Lung (tissue), 12 donors: ENCODE measurements around the gene MDC1. TPM values are rescaled to one million over a fixed set of nuclear protein-coding genes. Genes with fewer than 3 reads are reported as not detected.

Experiments
- ATAC-seq: fragments of 200-7000 bp; cut with Tn5 transposase; one replicate; pipeline ENCODE4 v1.9.1; 2020; ENCODE audit warnings: moderate number of reproducible peaks; ENCODE audit not compliant: insufficient read depth, low FRiP score
- DNase-seq, 3 donors: peaks; one replicate each; pipeline ENCODE4 v3.0.0-alpha.2; 2013 to 2017
- H3K27ac ChIP-seq, 2 donors: one replicate each; pipeline ENCODE4 v1.5.1; 2013; ENCODE audit warnings: mild to moderate bottlenecking in 2 of 2, moderate library complexity in 2 of 2, control low read depth in 1 of 2, inconsistent platforms in 1 of 2, low read depth in 1 of 2, low read length in 1 of 2
- H3K27me3 ChIP-seq, 3 donors: one replicate each; pipeline ENCODE4 v1.5.1; 2013; ENCODE audit warnings: low read length in 2 of 3; ENCODE audit not compliant: control insufficient read depth in 3 of 3, insufficient read depth in 3 of 3
- H3K36me3 ChIP-seq, 4 donors: one replicate each; pipeline ENCODE4 v1.5.1; 2013; ENCODE audit warnings: low read length in 4 of 4, mild to moderate bottlenecking in 1 of 4, moderate library complexity in 1 of 4; ENCODE audit not compliant: control insufficient read depth in 4 of 4, insufficient read depth in 4 of 4
- H3K4me1 ChIP-seq, 5 donors: one replicate each; pipeline ENCODE4 v1.5.1; 2013; ENCODE audit warnings: low read length in 5 of 5, mild to moderate bottlenecking in 2 of 5, moderate library complexity in 1 of 5; ENCODE audit not compliant: control insufficient read depth in 5 of 5, insufficient read depth in 5 of 5
- H3K4me3 ChIP-seq: one replicate; pipeline ENCODE4 v1.5.1; 2013; ENCODE audit warnings: mild to moderate bottlenecking, control low read depth, moderate library complexity
- H3K9ac ChIP-seq, 2 donors: one replicate each; pipeline ENCODE4 v1.5.1; 2013; ENCODE audit warnings: low read length in 2 of 2, control low read depth in 1 of 2; ENCODE audit not compliant: insufficient read depth in 1 of 2
- H3K9me3 ChIP-seq, 4 donors: one replicate each; pipeline ENCODE4 v1.5.1; 2013; ENCODE audit warnings: low read length in 3 of 4, mild to moderate bottlenecking in 1 of 4, moderate library complexity in 1 of 4; ENCODE audit not compliant: control insufficient read depth in 4 of 4, insufficient read depth in 3 of 4
- CTCF ChIP-seq: IDR thresholded peaks from 2 replicates; pipeline ENCODE4 v1.5.1; 2012; ENCODE audit warnings: mild to moderate bottlenecking; ENCODE audit errors: control extremely low read depth, extremely low read depth
- WGBS, 2 donors: extraction: QIAGEN DNeasy Blood & Tissue Kit; methylation state at CpG; one replicate each; pipeline ENCODE4 v1.1.7; 2013; 5-methylcytosine and 5-hydroxymethylcytosine counted together
- polyA plus RNA-seq, 2 donors: library from polyadenylated mRNA; stranded (reverse); fragments of 200-250 nt; gene quantifications; one replicate each; pipeline ENCODE4 v1.2.1, GENCODE V29; 2013
- total RNA-seq, 2 donors: library from RNA; depleted of rRNA in 1 of 2; stranded (reverse); fragments of >200 nt in 1 of 2; gene quantifications; one replicate each; pipeline ENCODE4 v1.2.1, GENCODE V29; 2014 to 2021
- donor health status: control.
- donor health status: control.
- donor health status: Bipolar disorder and iron deficiency.
- donor health status: healthy.
- donor health status: DM: yes; HTN: yes; CAD: no.

Gene MDC1
- total and polyA plus RNA-seq, 4 donors, result 9.9 to 34.0 (median 12.4) TPM

- 20 to 32% methylated on average over 20 to 21 of the region's 21 CpGs for WGBS, 2 donors
- ATAC-seq (no peak), DNase-seq (no peak)
- H3K27ac ChIP-seq, result peak overlapping the region; percentile 91 to 95
- H3K9me3 ChIP-seq, result no peaks in the 10 kb centered on the region
- H3K4me3 ChIP-seq, result peak overlapping the region; percentile 66
- peaks cover 0 to 66% (median 16%) of the 10 kb centered on the region in 5 donors for H3K4me1 ChIP-seq
- TF ChIP-seq CTCF, result no peak
- peaks cover 0 to 19% (median 5%) of the 10 kb centered on the region in 4 donors for H3K36me3 ChIP-seq
- H3K9ac ChIP-seq, result peak overlapping the region in 1 of 2 donors; percentile 47
- H3K27me3 ChIP-seq, result no peaks in the 10 kb centered on the region
Measured at GRCh38 chr6:30684386-30685156, 32.5 kb downstream of the MDC1 start.

- DNase-seq (no peak), ATAC-seq (no peak)
- WGBS, 2 donors, result 6 to 33% methylated on average over 2 of the region's 2 CpGs
- no peaks in the 10 kb centered on the region for H3K27me3 ChIP-seq
- peaks cover 0 to 60% (median 16%) of the 10 kb centered on the region in 5 donors for H3K4me1 ChIP-seq
- H3K4me3 ChIP-seq, result peak overlapping the region; percentile 66
- H3K27ac ChIP-seq, result peak overlapping the region; percentile 69 to 91
- H3K36me3 ChIP-seq, result peaks cover 0 to 19% (median 6%) of the 10 kb centered on the region in 4 donors
- H3K9me3 ChIP-seq, result no peaks in the 10 kb centered on the region
- TF ChIP-seq CTCF, result no peak
- peak overlapping the region in 1 of 2 donors; percentile 67 for H3K9ac ChIP-seq
Measured at GRCh38 chr6:30683980-30684338, 33.1 kb downstream of the MDC1 start.

- peaks cover 0 to 19% (median 9%) of the 10 kb centered on the region in 4 donors for H3K36me3 ChIP-seq
- WGBS, 2 donors, result 0 to 17% methylated on average over 7 of the region's 7 CpGs
- TF ChIP-seq CTCF, result no peak
- peaks cover 0 to 54% (median 14%) of the 10 kb centered on the region in 5 donors for H3K4me1 ChIP-seq
- DNase-seq, result no peak
- H3K4me3 ChIP-seq, result peak overlapping the region; percentile 66
- no peak for ATAC-seq
- H3K9me3 ChIP-seq, result no peaks in the 10 kb centered on the region
- peak overlapping the region; percentile 80 to 91 for H3K27ac ChIP-seq
- H3K27me3 ChIP-seq, result no peaks in the 10 kb centered on the region
- H3K9ac ChIP-seq, result peak overlapping the region; percentile 16 to 40
Measured at GRCh38 chr6:30683183-30683979, 33.7 kb downstream of the MDC1 start.
